Measurements from ENCODE around the gene TENM3. TPM values are rescaled to one million over a fixed set of nuclear protein-coding genes. Genes with fewer than 3 reads are reported as not detected.
A peak's percentile ranks its signal among the peaks of the same experiment; 100 is the strongest.

TENM3 gene
- total RNA-seq, 1 experiment from 2014 or later = 34.1 TPM

GRCh38 chr4:182435401-182435800 is 192.2 kb downstream of the TENM3 start:
- POLR2A ChIA-PET = interaction anchor here (0.7 to 1.7 kb wide), 3 partner anchors 10 to 17 kb away, joined by 3 to 5 read pairs (median 3); no protein-coding TSS in a partner anchor
- Mint-ChIP-seq H3K27ac (ENCODE audit: low read depth, unreplicated experiment) (no peak overlapping the region), H3K4me1 (ENCODE audit: insufficient read depth, unreplicated experiment) (peaks cover 5% of the 10 kb centered on the region), H3K9me3 (ENCODE audit: unreplicated experiment) (no peaks in the 10 kb centered on the region), H3K36me3 (ENCODE audit: insufficient read depth, unreplicated experiment) (peaks cover 6% of the 10 kb centered on the region), H3K4me3 (ENCODE audit: unreplicated experiment) (no peak overlapping the region), H3K27me3 (ENCODE audit: insufficient read depth, unreplicated experiment) (no peaks in the 10 kb centered on the region)
- BruUV-seq (replicated peaks) = no TSS peak
- DNase-seq (ENCODE audit: unreplicated experiment) = no peak
- intact Hi-C loops (cut with micrococcal nuclease) = no loop called here
- no peak for TF ChIP-seq CTCF (IDR thresholded peaks at IDR 0.05; ENCODE audit: unreplicated experiment)
- CTCF ChIA-PET = interaction anchor here (0.9 kb wide), 1 partner anchor 128 kb away, joined by 3 read pairs; no protein-coding TSS in a partner anchor

GRCh38 chr4:182443070-182443469 is 199.9 kb downstream of the TENM3 start:
- TF ChIP-seq CTCF (IDR thresholded peaks at IDR 0.05; ENCODE audit: unreplicated experiment) = no peak
- no peaks in the 10 kb centered on the region for H3K27me3 Mint-ChIP-seq (ENCODE audit: insufficient read depth, unreplicated experiment)
- no TSS peak for BruUV-seq (replicated peaks)
- no peak overlapping the region for H3K4me3 Mint-ChIP-seq (ENCODE audit: unreplicated experiment)
- no peak for DNase-seq (ENCODE audit: unreplicated experiment)
- intact Hi-C loops (cut with micrococcal nuclease) = no loop called here
- peak overlapping the region; percentile 76 for H3K27ac Mint-ChIP-seq (ENCODE audit: low read depth, unreplicated experiment)
- POLR2A ChIA-PET = no interaction called here
- CTCF ChIA-PET = interaction anchor here (0.5 kb wide), 1 partner anchor 1488 kb away, joined by 3 read pairs; no protein-coding TSS in a partner anchor
- H3K36me3 Mint-ChIP-seq (ENCODE audit: insufficient read depth, unreplicated experiment) = peaks cover 6% of the 10 kb centered on the region
- no peaks in the 10 kb centered on the region for H3K9me3 Mint-ChIP-seq (ENCODE audit: unreplicated experiment)
- H3K4me1 Mint-ChIP-seq (ENCODE audit: insufficient read depth, unreplicated experiment) = peaks cover 13% of the 10 kb centered on the region

- TF ChIP-seq CTCF (IDR thresholded peaks at IDR 0.05; ENCODE audit: unreplicated experiment) = no peak
- H3K36me3 Mint-ChIP-seq (ENCODE audit: insufficient read depth, unreplicated experiment) = no peaks in the 10 kb centered on the region
- DNase-seq (ENCODE audit: unreplicated experiment) = no peak
- peaks cover 15% of the 10 kb centered on the region for H3K4me1 Mint-ChIP-seq (ENCODE audit: insufficient read depth, unreplicated experiment)
- no peak overlapping the region for H3K27ac Mint-ChIP-seq (ENCODE audit: low read depth, unreplicated experiment)
- intact Hi-C loops (cut with micrococcal nuclease) = loop anchor here (2.0 kb wide), 2 partner anchors 141 to 303 kb away; no protein-coding TSS in a partner anchor
- H3K9me3 Mint-ChIP-seq (ENCODE audit: unreplicated experiment) = no peaks in the 10 kb centered on the region
- H3K27me3 Mint-ChIP-seq (ENCODE audit: insufficient read depth, unreplicated experiment) = no peaks in the 10 kb centered on the region
- ChIA-PET CTCF (interaction anchor here (0.6 to 1.0 kb wide), 2 partner anchors 31 to 482 kb away, joined by 3 read pairs; no protein-coding TSS in a partner anchor), POLR2A (interaction anchor here (1.4 to 1.5 kb wide), 2 partner anchors 10 to 302 kb away, joined by 4 to 5 read pairs; no protein-coding TSS in a partner anchor)
- no TSS peak for BruUV-seq (replicated peaks)
- H3K4me3 Mint-ChIP-seq (ENCODE audit: unreplicated experiment) = peak overlapping the region; percentile 92
Measured at GRCh38 chr4:182447767-182448280, 204.6 kb downstream of the TENM3 start.

- H3K4me3 Mint-ChIP-seq (ENCODE audit: unreplicated experiment) = peak overlapping the region; percentile 92
- no peaks in the 10 kb centered on the region for H3K36me3 Mint-ChIP-seq (ENCODE audit: insufficient read depth, unreplicated experiment)
- ChIA-PET CTCF (interaction anchor here (1.0 kb wide), 1 partner anchor 483 kb away, joined by 3 read pairs; no protein-coding TSS in a partner anchor), POLR2A (interaction anchor here (1.0 to 1.5 kb wide), 5 partner anchors 11 to 303 kb away, joined by 3 to 7 read pairs (median 5); no protein-coding TSS in a partner anchor)
- TF ChIP-seq CTCF (IDR thresholded peaks at IDR 0.05; ENCODE audit: unreplicated experiment) = no peak
- peaks cover 15% of the 10 kb centered on the region for H3K4me1 Mint-ChIP-seq (ENCODE audit: insufficient read depth, unreplicated experiment)
- BruUV-seq (replicated peaks) = no TSS peak
- DNase-seq (ENCODE audit: unreplicated experiment) = peak; percentile 94
- no peaks in the 10 kb centered on the region for H3K27me3 Mint-ChIP-seq (ENCODE audit: insufficient read depth, unreplicated experiment)
- intact Hi-C loops (cut with micrococcal nuclease) = loop anchor here (1.0 to 2.0 kb wide), 3 partner anchors 142 to 879 kb away; no protein-coding TSS in a partner anchor
- H3K9me3 Mint-ChIP-seq (ENCODE audit: unreplicated experiment) = no peaks in the 10 kb centered on the region
- H3K27ac Mint-ChIP-seq (ENCODE audit: low read depth, unreplicated experiment) = peak overlapping the region; percentile 55
Measured at GRCh38 chr4:182448281-182449151, 205.3 kb downstream of the TENM3 start.
